ENCODE results near the gene QSER1.

DNA sequence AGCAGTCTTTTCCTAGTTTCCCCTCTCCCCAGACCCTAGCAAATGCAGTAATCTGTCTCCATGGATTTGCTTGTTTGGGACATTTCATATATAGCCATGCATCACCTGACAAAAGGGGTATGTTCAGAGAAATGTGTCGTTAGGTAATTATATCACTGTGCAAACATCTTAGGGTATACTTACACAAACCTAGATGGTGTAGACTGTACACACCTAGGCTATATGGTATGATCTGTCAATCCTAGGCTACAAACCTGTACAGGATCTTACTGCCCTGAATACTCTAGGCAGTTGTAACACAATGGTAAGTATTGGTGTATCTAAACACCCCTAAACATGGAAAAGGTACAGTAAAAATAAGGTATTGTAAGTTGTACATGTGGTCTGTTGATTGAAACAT is 23.8 kb downstream of the QSER1 start:
- TF ChIP-seq, protein P1, sequence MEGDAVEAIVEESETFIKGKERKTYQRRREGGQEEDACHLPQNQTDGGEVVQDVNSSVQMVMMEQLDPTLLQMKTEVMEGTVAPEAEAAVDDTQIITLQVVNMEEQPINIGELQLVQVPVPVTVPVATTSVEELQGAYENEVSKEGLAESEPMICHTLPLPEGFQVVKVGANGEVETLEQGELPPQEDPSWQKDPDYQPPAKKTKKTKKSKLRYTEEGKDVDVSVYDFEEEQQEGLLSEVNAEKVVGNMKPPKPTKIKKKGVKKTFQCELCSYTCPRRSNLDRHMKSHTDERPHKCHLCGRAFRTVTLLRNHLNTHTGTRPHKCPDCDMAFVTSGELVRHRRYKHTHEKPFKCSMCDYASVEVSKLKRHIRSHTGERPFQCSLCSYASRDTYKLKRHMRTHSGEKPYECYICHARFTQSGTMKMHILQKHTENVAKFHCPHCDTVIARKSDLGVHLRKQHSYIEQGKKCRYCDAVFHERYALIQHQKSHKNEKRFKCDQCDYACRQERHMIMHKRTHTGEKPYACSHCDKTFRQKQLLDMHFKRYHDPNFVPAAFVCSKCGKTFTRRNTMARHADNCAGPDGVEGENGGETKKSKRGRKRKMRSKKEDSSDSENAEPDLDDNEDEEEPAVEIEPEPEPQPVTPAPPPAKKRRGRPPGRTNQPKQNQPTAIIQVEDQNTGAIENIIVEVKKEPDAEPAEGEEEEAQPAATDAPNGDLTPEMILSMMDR (IDR thresholded peaks at IDR 0.05; ENCODE audit: insufficient read depth, low read length), result no peak
- TF ChIP-seq POLR2AphosphoS5 (IDR thresholded peaks at IDR 0.05; ENCODE audit: low read depth), result no peak
- TF ChIP-seq, protein P2, sequence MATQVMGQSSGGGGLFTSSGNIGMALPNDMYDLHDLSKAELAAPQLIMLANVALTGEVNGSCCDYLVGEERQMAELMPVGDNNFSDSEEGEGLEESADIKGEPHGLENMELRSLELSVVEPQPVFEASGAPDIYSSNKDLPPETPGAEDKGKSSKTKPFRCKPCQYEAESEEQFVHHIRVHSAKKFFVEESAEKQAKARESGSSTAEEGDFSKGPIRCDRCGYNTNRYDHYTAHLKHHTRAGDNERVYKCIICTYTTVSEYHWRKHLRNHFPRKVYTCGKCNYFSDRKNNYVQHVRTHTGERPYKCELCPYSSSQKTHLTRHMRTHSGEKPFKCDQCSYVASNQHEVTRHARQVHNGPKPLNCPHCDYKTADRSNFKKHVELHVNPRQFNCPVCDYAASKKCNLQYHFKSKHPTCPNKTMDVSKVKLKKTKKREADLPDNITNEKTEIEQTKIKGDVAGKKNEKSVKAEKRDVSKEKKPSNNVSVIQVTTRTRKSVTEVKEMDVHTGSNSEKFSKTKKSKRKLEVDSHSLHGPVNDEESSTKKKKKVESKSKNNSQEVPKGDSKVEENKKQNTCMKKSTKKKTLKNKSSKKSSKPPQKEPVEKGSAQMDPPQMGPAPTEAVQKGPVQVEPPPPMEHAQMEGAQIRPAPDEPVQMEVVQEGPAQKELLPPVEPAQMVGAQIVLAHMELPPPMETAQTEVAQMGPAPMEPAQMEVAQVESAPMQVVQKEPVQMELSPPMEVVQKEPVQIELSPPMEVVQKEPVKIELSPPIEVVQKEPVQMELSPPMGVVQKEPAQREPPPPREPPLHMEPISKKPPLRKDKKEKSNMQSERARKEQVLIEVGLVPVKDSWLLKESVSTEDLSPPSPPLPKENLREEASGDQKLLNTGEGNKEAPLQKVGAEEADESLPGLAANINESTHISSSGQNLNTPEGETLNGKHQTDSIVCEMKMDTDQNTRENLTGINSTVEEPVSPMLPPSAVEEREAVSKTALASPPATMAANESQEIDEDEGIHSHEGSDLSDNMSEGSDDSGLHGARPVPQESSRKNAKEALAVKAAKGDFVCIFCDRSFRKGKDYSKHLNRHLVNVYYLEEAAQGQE (IDR thresholded peaks at IDR 0.05; ENCODE audit: insufficient replicate concordance, low read depth), result no peak

Data from HL-60 (cell line).